H1 (cell line): ENCODE data around the gene CDCP1. TPM values are rescaled to one million over a fixed set of nuclear protein-coding genes. Genes with fewer than 3 reads are reported as not detected.

Experiments
- CTCF ChIA-PET: fragments of 300-600 bp; sonication (Branson Sonifier 250); formaldehyde crosslinking; loops from one replicate; lab custom pipeline; 2021; ENCODE audit not compliant: partially characterized antibody; lab: Charles Lee
- POLR2A ChIA-PET: fragments of 300-600 bp; sonication (Branson Sonifier 250); formaldehyde crosslinking; loops from one replicate; lab custom pipeline; 2021; ENCODE audit warnings: inconsistent platforms; ENCODE audit not compliant: partially characterized antibody; lab: Charles Lee
- DNase-seq, 2 experiments: peaks; one replicate each; pipeline versions ENCODE4 v3.0.0 to v3.0.0-alpha.2; 2010 to 2022; ENCODE audit warnings: low spot score in 2 of 2, low read depth in 1 of 2, mixed read lengths in 1 of 2
- FAIRE-seq: peaks from 2 replicates; lab custom pipeline; 2011; peaks lifted over from hg19 to GRCh38; lab: Jason Lieb, UNC
- H2AFZ ChIP-seq: 2 replicates; pipeline ENCODE4 v1.8.1; 2012; ENCODE audit warnings: low read length, inconsistent platforms
- H2AK5ac ChIP-seq: 2 replicates; pipeline ENCODE4 v1.6.1; 2013; ENCODE audit warnings: low read depth, low read length
- H2BK120ac ChIP-seq: replicated peaks from 2 replicates; pipeline ENCODE3; 2013; ENCODE audit warnings: low read depth, low read length, inconsistent platforms
- H2BK12ac ChIP-seq: 2 replicates; pipeline ENCODE4 v1.6.1; 2013; ENCODE audit warnings: low read depth, low read length
- H2BK15ac ChIP-seq: 2 replicates; pipeline ENCODE4 v1.6.1; 2013; ENCODE audit warnings: low read length
- H2BK20ac ChIP-seq: 2 replicates; pipeline ENCODE4 v1.6.1; 2013; ENCODE audit warnings: low read length
- H2BK5ac ChIP-seq: 2 replicates; pipeline ENCODE4 v1.6.1; 2013; ENCODE audit warnings: low read depth, low read length
- H3K14ac ChIP-seq: 2 replicates; pipeline ENCODE4 v1.6.1; 2013; ENCODE audit warnings: inconsistent platforms; ENCODE audit not compliant: insufficient read length
- H3K18ac ChIP-seq: 2 replicates; pipeline ENCODE4 v1.6.1; 2013; ENCODE audit warnings: low read length; ENCODE audit errors: extremely low read depth
- H3K23ac ChIP-seq: 2 replicates; pipeline ENCODE4 v1.6.1; 2013; ENCODE audit warnings: inconsistent platforms; ENCODE audit not compliant: insufficient read length
- H3K23me2 ChIP-seq: 2 replicates; pipeline ENCODE4 v1.6.1; 2013; ENCODE audit warnings: low read depth, low read length
- H3K27ac ChIP-seq: 2 replicates; pipeline ENCODE4 v1.6.1; 2011; ENCODE audit warnings: low read depth, low read length, inconsistent platforms
- H3K27me3 ChIP-seq, 4 experiments: replicated peaks in 1 of 4; 1 replicate in 1 of 4; 2 replicates in 3 of 4; pipeline versions ENCODE4 v1.6.1 to v1.8.1; 2011 to 2013; ENCODE audit warnings: low read length in 3 of 4, mild to moderate bottlenecking in 3 of 4, inconsistent platforms in 2 of 4, mixed read lengths in 2 of 4, moderate library complexity in 1 of 4; ENCODE audit not compliant: control insufficient read depth in 3 of 4, insufficient read depth in 3 of 4; ENCODE audit errors: extremely low read depth in 1 of 4
- H3K36me3 ChIP-seq, 4 experiments: 2 replicates each; pipeline versions ENCODE4 v1.6.1 to v1.8.1; 2011 to 2013; ENCODE audit warnings: mild to moderate bottlenecking in 4 of 4, low read length in 3 of 4, moderate library complexity in 2 of 4, control low read depth in 1 of 4, inconsistent platforms in 1 of 4; ENCODE audit not compliant: insufficient read depth in 4 of 4, control insufficient read depth in 2 of 4
- H3K4ac ChIP-seq: replicated peaks from 2 replicates; pipeline ENCODE3; 2013; ENCODE audit warnings: low read length, low read depth, mixed read lengths, inconsistent platforms; ENCODE audit not compliant: insufficient read length
- H3K4me1 ChIP-seq, 4 experiments: replicated peaks in 1 of 4; 1 replicate in 1 of 4; 2 replicates in 3 of 4; pipeline versions ENCODE4 v1.6.1 to v1.8.1; 2011 to 2013; ENCODE audit warnings: low read length in 3 of 4, inconsistent platforms in 2 of 4, mixed read lengths in 1 of 4; ENCODE audit not compliant: insufficient read depth in 4 of 4, control insufficient read depth in 3 of 4
- H3K4me2 ChIP-seq, 2 experiments: 2 replicates each; pipeline versions ENCODE4 v1.6.1 to v1.8.1; 2011 to 2013; ENCODE audit warnings: low read depth in 2 of 2, low read length in 2 of 2, control low read depth in 1 of 2, inconsistent platforms in 1 of 2, mild to moderate bottlenecking in 1 of 2; ENCODE audit not compliant: insufficient read depth in 1 of 2
- H3K4me3 ChIP-seq, 4 experiments: fragments of 200-600, 300-600 bp in 1 of 4; sonication (generic), shearing (Covaris generic), sonication (Bioruptor Twin) in 1 of 4; 2 replicates each; pipeline versions ENCODE4 v1.5.1 to v1.8.1; 2011 to 2016; ENCODE audit warnings: low read length in 4 of 4, low read depth in 3 of 4, control low read depth in 2 of 4, inconsistent platforms in 2 of 4, mild to moderate bottlenecking in 2 of 4, mixed read lengths in 1 of 4, moderate library complexity in 1 of 4; ENCODE audit not compliant: insufficient read depth in 2 of 4; ENCODE audit errors: extremely low read depth in 1 of 4
- H3K56ac ChIP-seq: replicated peaks from 2 replicates; pipeline ENCODE3; 2013; ENCODE audit warnings: low read depth, mild to moderate bottlenecking, mixed read lengths, low read length, inconsistent platforms; ENCODE audit not compliant: insufficient read length
- H3K79me1 ChIP-seq: 2 replicates; pipeline ENCODE4 v1.6.1; 2013; ENCODE audit warnings: low read depth, low read length, control low read depth
- H3K79me2 ChIP-seq, 2 experiments: 2 replicates each; pipeline versions ENCODE4 v1.6.1 to v1.8.1; 2012 to 2013; ENCODE audit warnings: low read length in 2 of 2, mild to moderate bottlenecking in 2 of 2, inconsistent platforms in 1 of 2; ENCODE audit not compliant: insufficient read depth in 2 of 2, control insufficient read depth in 1 of 2
- H3K9ac ChIP-seq, 4 experiments: replicated peaks in 1 of 4; 1 replicate in 1 of 4; 2 replicates in 3 of 4; pipeline versions ENCODE4 v1.6.1 to v1.8.1; 2011 to 2013; ENCODE audit warnings: low read depth in 3 of 4, low read length in 3 of 4, control low read depth in 2 of 4, mild to moderate bottlenecking in 2 of 4, moderate library complexity in 2 of 4, inconsistent platforms in 1 of 4; ENCODE audit errors: extremely low read depth in 1 of 4
- H3K9me3 ChIP-seq, 2 experiments: 2 replicates each; pipeline versions ENCODE4 v1.6.1 to v1.8.1; 2012 to 2013; ENCODE audit warnings: mild to moderate bottlenecking in 2 of 2, moderate library complexity in 2 of 2, control low read depth in 1 of 2, inconsistent platforms in 1 of 2, low read depth in 1 of 2, low read length in 1 of 2, mixed read lengths in 1 of 2; ENCODE audit not compliant: insufficient read depth in 2 of 2
- H4K20me1 ChIP-seq, 2 experiments: replicated peaks in 1 of 2; 2 replicates each; pipeline versions ENCODE3 to v1.8.1; 2011 to 2013; ENCODE audit warnings: inconsistent platforms in 2 of 2, low read length in 2 of 2, mild to moderate bottlenecking in 1 of 2; ENCODE audit not compliant: insufficient read depth in 2 of 2, control insufficient read depth in 1 of 2
- H4K5ac ChIP-seq: 2 replicates; pipeline ENCODE4 v1.6.1; 2013; ENCODE audit warnings: low read length, low read depth, mixed read lengths, inconsistent platforms; ENCODE audit not compliant: insufficient read length
- H4K8ac ChIP-seq: 2 replicates; pipeline ENCODE4 v1.8.0; 2013; ENCODE audit warnings: mild to moderate bottlenecking, moderate library complexity, low read length, inconsistent platforms; ENCODE audit not compliant: insufficient read depth; ENCODE audit errors: extremely low read depth
- H4K91ac ChIP-seq: replicated peaks from 2 replicates; pipeline ENCODE3; 2013; ENCODE audit warnings: low read length, mixed read lengths, inconsistent platforms; ENCODE audit not compliant: insufficient read length
- EZH2 ChIP-seq: fragments of 200-600 bp; sonication (generic); IDR thresholded peaks from 2 replicates; pipeline ENCODE4 v1.7.1; 2012; ENCODE audit warnings: low read depth, mild to moderate bottlenecking, moderate library complexity, low read length, inconsistent platforms; ENCODE audit not compliant: severe bottlenecking
- SP1 ChIP-seq: IDR thresholded peaks from 2 replicates; pipeline ENCODE4 v1.6.1; 2011; ENCODE audit warnings: low read depth, low read length
- SP2 ChIP-seq: IDR thresholded peaks from 2 replicates; pipeline ENCODE4 v1.6.1; 2012; ENCODE audit warnings: mild to moderate bottlenecking, low read length, inconsistent platforms
- WGBS, 2 experiments: shearing (Covaris generic) in 1 of 2; methylation state at CpG; one replicate each; pipeline versions ENCODE4 v1.1.6 to v1.1.7; 2013 to 2015; ENCODE audit warnings: low lambda C conversion rate in 2 of 2, mixed read lengths in 2 of 2, inconsistent platforms in 1 of 2, low coverage in 1 of 2, missing lambda C conversion rate in 1 of 2; ENCODE audit not compliant: insufficient replicate concordance in 2 of 2, insufficient coverage in 1 of 2, insufficient read length in 1 of 2; ENCODE audit errors: extremely low coverage in 1 of 2, missing lambda C conversion rate in 1 of 2; 5-methylcytosine and 5-hydroxymethylcytosine counted together
- polyA plus RNA-seq, 7 experiments: library from polyadenylated mRNA; depleted of rRNA in 3 of 7; stranded (reverse) in 5 of 7; unstranded in 2 of 7; fragments of >200 nt in 5 of 7; fragments of 200-250 nt in 2 of 7; gene quantifications; 1 replicate in 5 of 7; 2 replicates in 1 of 7; 4 replicates in 1 of 7; pipeline versions ENCODE4 v1.2.1 to v1.2.3, GENCODE V29; 2011 to 2013; ENCODE audit warnings: missing spikeins in 2 of 7, mixed read lengths in 2 of 7
- total RNA-seq: library from RNA; stranded (reverse); fragmentation: NEBNext Ultra II Directional; extraction: Animal tissue kit (Norgen Biotek cat#: 25700); gene quantifications from 2 replicates; pipeline ENCODE4 v1.2.1, GENCODE V29; 2021

CDCP1 gene
- total and polyA plus RNA-seq, 2 of the 8 experiments (the other 6 are each of a cell fraction or from before 2014, with no cell fraction given), result 10.0 to 23.3 TPM

- no peaks in the 10 kb centered on the region for H4K20me1 ChIP-seq
- no peak overlapping the region for H3K14ac ChIP-seq
- no peak overlapping the region for H2AK5ac ChIP-seq
- H3K27ac ChIP-seq, result no peak overlapping the region
- 83% methylated on average over 3 of the region's 3 CpGs; no CpG with 5 or more reads in 1 of the 2 experiments for WGBS, 2 experiments
- DNase-seq (no peak), FAIRE-seq (no peak)
- no peak overlapping the region for H2BK15ac ChIP-seq
- H3K9ac ChIP-seq, result no peak overlapping the region
- no peak overlapping the region for H4K5ac ChIP-seq
- no peak overlapping the region for H4K91ac ChIP-seq
- H3K4me2 ChIP-seq, result no peak overlapping the region
- no peak overlapping the region for H2BK120ac ChIP-seq
- H4K8ac ChIP-seq, result no peak overlapping the region
- 0 out of 2 replicates have a peak overlapping the region, but pooled peaks have one; percentile 42 for H2BK12ac ChIP-seq
- no peak overlapping the region for H3K4ac ChIP-seq
- no peaks in the 10 kb centered on the region for H3K79me1 ChIP-seq
- TF ChIP-seq SP1 (no peak), SP2 (no peak), EZH2 (no peak)
- no peak overlapping the region for H2BK20ac ChIP-seq
- H3K23me2 ChIP-seq, result no peaks in the 10 kb centered on the region
- no peak overlapping the region for H2AFZ ChIP-seq
- peaks cover 0 to 6% (median 0%) of the 10 kb centered on the region in 4 experiments; a peak in 2 of 7 replicates for H3K27me3 ChIP-seq
- H2BK5ac ChIP-seq, result no peak overlapping the region
- POLR2A ChIA-PET, result no interaction called here
- CTCF ChIA-PET, result interaction anchor here (0.9 to 2.7 kb wide), 7 partner anchors 10 to 133 kb away, joined by 3 to 11 read pairs (median 4); no protein-coding TSS in a partner anchor
- no peaks in the 10 kb centered on the region for H3K36me3 ChIP-seq
- no peaks in the 10 kb centered on the region for H3K9me3 ChIP-seq
- no peak overlapping the region for H3K4me3 ChIP-seq
- no peak overlapping the region for H3K23ac ChIP-seq
- H3K56ac ChIP-seq, result no peak overlapping the region
- no peaks in the 10 kb centered on the region for H3K79me2 ChIP-seq
- no peak overlapping the region for H3K18ac ChIP-seq
- peaks cover 1 to 9% (median 5%) of the 10 kb centered on the region in 4 experiments; a peak in 6 of 7 replicates for H3K4me1 ChIP-seq
Measured at GRCh38 chr3:45170096-45170495, 23.9 kb upstream of the CDCP1 start.
